GM23338 (cell line): ENCODE data around the gene PFDN4.

ENCODE experiments used
- CTCF ChIP-seq, 2 experiments: fragments of 200-600 bp in 1 of 2; sonication (generic) in 1 of 2; conservative IDR thresholded peaks; 2 replicates each; pipeline versions ENCODE4 v1.5.1 to v1.6.1; 2016 to 2017; ENCODE audit warnings: antibody characterized with exemption in 2 of 2, low read depth in 2 of 2, mild to moderate bottlenecking in 2 of 2, moderate library complexity in 1 of 2
- EZH2 ChIP-seq: fragments of 200-600 bp; sonication (generic); IDR thresholded peaks from one replicate; pipeline ENCODE4 v1.8.0; 2017; ENCODE audit warnings: antibody characterized with exemption, mild to moderate bottlenecking, low read depth; ENCODE audit not compliant: unreplicated experiment
- REST ChIP-seq: IDR thresholded peaks from one replicate; pipeline ENCODE4 v1.6.1; 2018; ENCODE audit warnings: antibody characterized with exemption; ENCODE audit not compliant: unreplicated experiment

GRCh38 chr20:54184904-54185626, 22.8 kb upstream of the PFDN4 start:
- TF ChIP-seq CTCF (conservative IDR thresholded peaks at IDR 0.05; ENCODE audit: low read depth in 2 of 2) (no peak), REST (no peak), EZH2 (no peak)
